GM23248 (cell line): ENCODE measurements around the gene ANKRD13D. TPM values are rescaled to one million over a fixed set of nuclear protein-coding genes. Genes with fewer than 3 reads are reported as not detected.

ENCODE experiments used
- DNase-seq: peaks from one replicate; pipeline ENCODE4 v3.0.0-alpha.2; 2015
- H2AFZ ChIP-seq: fragments of 200-600 bp; sonication (generic); 2 replicates; pipeline ENCODE4 v1.6.1; 2016; ENCODE audit warnings: antibody characterized with exemption
- H3F3A ChIP-seq: fragments of 200-600 bp; sonication (generic); 2 replicates; pipeline ENCODE4 v1.6.1; 2016; ENCODE audit warnings: mild to moderate bottlenecking, antibody characterized with exemption, mixed run types; ENCODE audit not compliant: insufficient read depth
- H3K27ac ChIP-seq: fragments of 200-600 bp; sonication (generic); 2 replicates; pipeline ENCODE4 v1.5.1; 2016; ENCODE audit warnings: mild to moderate bottlenecking
- H3K27me3 ChIP-seq: fragments of 200-600 bp; sonication (generic); replicated peaks from 2 replicates; pipeline ENCODE4 v1.6.1; 2016; ENCODE audit warnings: mild to moderate bottlenecking; ENCODE audit not compliant: insufficient read depth
- H3K36me3 ChIP-seq: fragments of 200-600 bp; sonication (generic); 2 replicates; pipeline ENCODE4 v1.6.1; 2016; ENCODE audit warnings: low read depth, mild to moderate bottlenecking
- H3K4me1 ChIP-seq: fragments of 200-600 bp; sonication (generic); 2 replicates; pipeline ENCODE4 v1.6.1; 2016; ENCODE audit warnings: mild to moderate bottlenecking; ENCODE audit not compliant: insufficient read depth
- H3K4me2 ChIP-seq: fragments of 200-600 bp; sonication (generic); one replicate; pipeline ENCODE4 v1.6.1; 2016; ENCODE audit warnings: mild to moderate bottlenecking; ENCODE audit not compliant: unreplicated experiment
- H3K4me3 ChIP-seq: fragments of 200-600 bp; sonication (generic); 2 replicates; pipeline ENCODE4 v1.5.1; 2016; ENCODE audit warnings: mild to moderate bottlenecking
- H3K79me2 ChIP-seq: fragments of 200-600 bp; sonication (generic); 2 replicates; pipeline ENCODE4 v1.6.1; 2016; ENCODE audit warnings: mild to moderate bottlenecking; ENCODE audit not compliant: insufficient read depth
- H3K9ac ChIP-seq: fragments of 200-600 bp; sonication (generic); 2 replicates; pipeline ENCODE4 v1.6.1; 2016; ENCODE audit warnings: mild to moderate bottlenecking
- H3K9me2 ChIP-seq: fragments of 200-600 bp; sonication (generic); 2 replicates; pipeline ENCODE4 v1.6.1; 2016; ENCODE audit warnings: mixed run types, mild to moderate bottlenecking, moderate library complexity; ENCODE audit not compliant: insufficient read depth
- H3K9me3 ChIP-seq: fragments of 200-600 bp; sonication (generic); one replicate; pipeline ENCODE4 v1.6.1; 2017; ENCODE audit warnings: low read depth
- H4K20me1 ChIP-seq: fragments of 200-600 bp; sonication (generic); 2 replicates; pipeline ENCODE4 v1.6.0; 2016; ENCODE audit not compliant: insufficient read depth
- EZH2 ChIP-seq: fragments of 200-600 bp; sonication (generic); IDR thresholded peaks from 2 replicates; pipeline ENCODE4 v1.6.1; 2018; ENCODE audit warnings: antibody characterized with exemption, mild to moderate bottlenecking; ENCODE audit not compliant: insufficient read depth, poor library complexity, severe bottlenecking
- EZH2phosphoT487 ChIP-seq: fragments of 200-600 bp; sonication (generic); IDR thresholded peaks from 2 replicates; pipeline ENCODE4 v1.6.1; 2018; ENCODE audit warnings: antibody characterized with exemption, moderate library complexity, mild to moderate bottlenecking, low read depth; ENCODE audit not compliant: insufficient read depth
- WGBS, 2 experiments: methylation state at CpG; one replicate each; pipeline ENCODE4 v1.1.6; 2015 to 2017; ENCODE audit warnings: low lambda C conversion rate in 2 of 2, low coverage in 1 of 2; ENCODE audit errors: missing lambda C conversion rate in 2 of 2; 5-methylcytosine and 5-hydroxymethylcytosine counted together
- in situ Hi-C: fragments of 300-500 bp; cut with MboI; formaldehyde crosslinking; loops from 2 replicates; pipeline ENCODE4 v1.15.0; 2020
- polyA plus RNA-seq: library from polyadenylated mRNA; unstranded; fragments of >200 nt; fragmentation: Nextera tagmentation; extraction: Ambion mirVana; gene quantifications from 2 replicates; pipeline ENCODE4 v1.2.1, GENCODE V29; 2016
- total RNA-seq: library from RNA; depleted of rRNA; stranded (reverse); fragments of >200 nt; shearing (Covaris generic); gene quantifications from 2 replicates; pipeline ENCODE4 v1.2.3, GENCODE V29; 2014

The ANKRD13D gene
- total and polyA plus RNA-seq, 2 experiments from 2014 or later, result 16.4 to 42.9 TPM

GRCh38 chr11:67243051-67243450 is 46.1 kb upstream of the ANKRD13D start:
- peaks cover 36% of the 10 kb centered on the region for H3K4me1 ChIP-seq
- no peak overlapping the region for H2AFZ ChIP-seq
- no peaks in the 10 kb centered on the region for H3K9me2 ChIP-seq
- peaks cover 41% of the 10 kb centered on the region for H3K36me3 ChIP-seq
- peaks cover 58% of the 10 kb centered on the region for H3F3A ChIP-seq
- 0 out of 2 replicates have a peak, but pooled peaks cover 5% of the 10 kb centered on the region for H4K20me1 ChIP-seq
- H3K79me2 ChIP-seq, result peaks cover 90% of the 10 kb centered on the region
- no peaks in the 10 kb centered on the region for H3K9me3 ChIP-seq
- H3K27ac ChIP-seq, result peak overlapping the region; percentile 99
- H3K27me3 ChIP-seq, result no peaks in the 10 kb centered on the region
- 98 to 100% methylated on average over 2 of the region's 2 CpGs for WGBS, 2 experiments
- TF ChIP-seq EZH2phosphoT487 (no peak), EZH2 (no peak)
- H3K4me2 ChIP-seq, result peak overlapping the region; percentile 100
- no peak for DNase-seq
- in situ Hi-C loops, result no loop called here
- no peak overlapping the region for H3K4me3 ChIP-seq
- H3K9ac ChIP-seq, result peak overlapping the region; percentile 100

- DNase-seq, result no peak
- TF ChIP-seq EZH2, result no peak
- TF ChIP-seq EZH2phosphoT487, result no peak
- Histone ChIP-seq H4K20me1 (0 out of 2 replicates have a peak, but pooled peaks cover 5% of the 10 kb centered on the region), H3K4me2 (no peak overlapping the region), H3K79me2 (peaks cover 95% of the 10 kb centered on the region), H2AFZ (no peak overlapping the region), H3K4me3 (no peak overlapping the region), H3K9me2 (no peaks in the 10 kb centered on the region), H3K27me3 (no peaks in the 10 kb centered on the region), H3K27ac (no peak overlapping the region), H3K4me1 (peaks cover 33% of the 10 kb centered on the region), H3F3A (peaks cover 58% of the 10 kb centered on the region), H3K9me3 (no peaks in the 10 kb centered on the region), H3K36me3 (peaks cover 61% of the 10 kb centered on the region), H3K9ac (no peak overlapping the region)
- WGBS, 2 experiments, result 88 to 92% methylated on average over 11 of the region's 11 CpGs
- in situ Hi-C loops, result no loop called here
Measured at GRCh38 chr11:67245046-67245445, 44.1 kb upstream of the ANKRD13D start.

GRCh38 chr11:67247946-67248550 is 41.1 kb upstream of the ANKRD13D start:
- H2AFZ ChIP-seq, result no peak overlapping the region
- H3K4me2 ChIP-seq, result peak overlapping the region; percentile 4
- peaks cover 85% of the 10 kb centered on the region for H3K36me3 ChIP-seq
- 0 out of 2 replicates have a peak overlapping the region, but pooled peaks have one; percentile 2 for H3K9ac ChIP-seq
- TF ChIP-seq EZH2phosphoT487, result no peak
- TF ChIP-seq EZH2, result no peak
- no peaks in the 10 kb centered on the region for H4K20me1 ChIP-seq
- 0 out of 2 replicates have a peak overlapping the region, but pooled peaks have one; percentile 34 for H3K27ac ChIP-seq
- no peaks in the 10 kb centered on the region for H3K27me3 ChIP-seq
- in situ Hi-C loops, result no loop called here
- WGBS, 2 experiments, result 84 to 85% methylated on average over 5 of the region's 5 CpGs
- H3K9me2 ChIP-seq, result no peaks in the 10 kb centered on the region
- H3K4me3 ChIP-seq, result no peak overlapping the region
- peaks cover 17% of the 10 kb centered on the region for H3K4me1 ChIP-seq
- H3K79me2 ChIP-seq, result peaks cover 80% of the 10 kb centered on the region
- peaks cover 52% of the 10 kb centered on the region for H3F3A ChIP-seq
- DNase-seq, result no peak
- no peaks in the 10 kb centered on the region for H3K9me3 ChIP-seq

- Histone ChIP-seq H3F3A (peaks cover 58% of the 10 kb centered on the region), H3K79me2 (peaks cover 76% of the 10 kb centered on the region), H3K9me3 (no peaks in the 10 kb centered on the region), H3K4me3 (no peak overlapping the region), H3K27ac (peak overlapping the region; percentile 34; the same call in 1 of the 2 replicates), H3K4me2 (peak overlapping the region; percentile 4), H3K9ac (peak overlapping the region; percentile 34; the same call in 1 of the 2 replicates), H4K20me1 (no peaks in the 10 kb centered on the region), H3K4me1 (peaks cover 17% of the 10 kb centered on the region), H3K9me2 (no peaks in the 10 kb centered on the region), H3K36me3 (peaks cover 86% of the 10 kb centered on the region), H3K27me3 (no peaks in the 10 kb centered on the region), H2AFZ (no peak overlapping the region)
- TF ChIP-seq EZH2phosphoT487 (no peak), EZH2 (no peak)
- in situ Hi-C loops, result no loop called here
- DNase-seq, result peak; percentile 52
Measured at GRCh38 chr11:67248653-67249052, 40.5 kb upstream of the ANKRD13D start.
